ENCODE results near the gene MOCOS. TPM values are rescaled to one million over a fixed set of nuclear protein-coding genes. Genes with fewer than 3 reads are reported as not detected.
A peak's percentile ranks its signal among the peaks of the same experiment; 100 is the strongest.

The MOCOS gene
- total and polyA plus RNA-seq, 9 donors, result 5.4 to 35.5 (median 8.8) TPM

DNA sequence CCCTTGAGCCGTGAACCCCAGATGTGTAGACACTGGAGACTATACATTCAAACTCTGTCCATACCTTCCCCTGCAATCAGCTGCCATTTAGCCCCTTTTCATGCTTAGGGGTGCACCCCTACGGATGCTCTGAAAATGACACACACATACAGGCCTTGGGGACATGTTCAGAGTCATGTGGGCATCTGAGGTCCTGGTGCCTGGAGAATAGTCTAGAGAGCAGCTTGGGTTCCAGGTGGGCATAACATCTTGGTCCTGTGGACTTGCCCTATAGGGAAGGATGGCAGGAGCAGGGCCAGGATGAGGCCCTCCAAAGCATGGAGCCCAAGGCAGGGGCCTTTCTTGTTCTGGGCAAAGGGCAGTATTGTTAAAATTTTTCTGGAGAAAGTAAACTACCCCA, 100.4 kb downstream of the MOCOS start:
- Histone ChIP-seq H3K9me3 (no peaks in the 10 kb centered on the region), H3K36me3 (no peaks in the 10 kb centered on the region), H3K27ac (no peak overlapping the region), H3K4me1 (ENCODE audit: insufficient read depth) (no peaks in the 10 kb centered on the region), H3K4me3 (no peak overlapping the region), H3K27me3 (no peaks in the 10 kb centered on the region)
- DNase-seq, result no peak
- 88 to 97% (median 92%) methylated on average over 2 of the region's 2 CpGs for WGBS, 3 donors
- TF ChIP-seq EP300 (IDR thresholded peaks at IDR 0.05), result no peak
- TF ChIP-seq CTCF (IDR thresholded peaks at IDR 0.05), result no peak
- no peak for TF ChIP-seq POLR2A (IDR thresholded peaks at IDR 0.05)
- intact Hi-C loops (cut with DNase I), result loop anchor here in 3 of 4 donors (10.0 kb wide), 2 partner anchors 83 to 273 kb away; no protein-coding TSS in a partner anchor

DNA sequence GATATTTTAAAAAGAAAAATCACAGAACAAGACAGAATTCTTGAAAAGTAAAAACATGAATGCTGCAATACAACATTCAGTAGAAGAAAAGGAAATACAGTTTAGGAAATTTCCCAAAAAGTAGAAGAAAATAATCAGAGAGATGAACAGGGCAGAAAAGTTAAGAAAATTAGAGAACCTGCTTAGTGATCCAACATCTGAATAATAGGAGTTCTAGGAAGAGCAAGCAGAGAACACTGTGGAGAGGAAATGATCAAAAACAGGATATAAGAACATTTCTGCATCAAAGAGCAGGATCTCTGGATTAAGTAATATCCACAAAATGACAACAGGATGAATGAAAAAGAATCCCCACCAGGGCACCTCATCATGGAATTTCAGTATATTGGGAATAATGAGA, 101.4 kb downstream of the MOCOS start:
- no peak overlapping the region for H3K27ac ChIP-seq
- no peaks in the 10 kb centered on the region for H3K9me3 ChIP-seq
- H3K4me3 ChIP-seq, result no peak overlapping the region
- no peaks in the 10 kb centered on the region for H3K27me3 ChIP-seq
- no peak for DNase-seq
- H3K4me1 ChIP-seq (ENCODE audit: insufficient read depth), result no peaks in the 10 kb centered on the region
- no peaks in the 10 kb centered on the region for H3K36me3 ChIP-seq
- no peak for TF ChIP-seq CTCF (IDR thresholded peaks at IDR 0.05)
- TF ChIP-seq EP300 (IDR thresholded peaks at IDR 0.05), result no peak
- no peak for TF ChIP-seq POLR2A (IDR thresholded peaks at IDR 0.05)
- intact Hi-C loops (cut with DNase I), result loop anchor here in 3 of 4 donors (10.0 kb wide), 2 partner anchors 84 to 274 kb away; no protein-coding TSS in a partner anchor

DNA sequence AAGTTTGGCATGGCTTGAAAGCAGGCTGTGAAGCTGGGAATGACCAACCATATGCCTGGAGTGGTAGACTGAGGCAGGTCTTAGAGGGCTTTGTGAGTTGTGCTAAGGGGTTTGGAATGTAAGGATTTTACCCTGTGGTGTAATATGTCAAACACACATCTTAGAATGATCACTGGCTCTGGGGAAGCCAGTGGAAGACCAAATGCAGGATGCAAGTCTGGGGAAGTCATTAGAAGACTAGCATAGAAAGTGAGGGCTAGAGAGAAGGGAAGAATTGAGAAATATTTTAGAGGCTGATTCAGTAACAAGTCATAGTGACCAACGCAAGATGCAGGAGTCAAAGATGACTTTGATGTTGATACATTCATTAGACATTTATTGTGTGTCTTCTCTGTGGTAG, 106.7 kb downstream of the MOCOS start:
- H3K36me3 ChIP-seq, result no peaks in the 10 kb centered on the region
- no peak for DNase-seq
- intact Hi-C loops (cut with DNase I), result loop anchor here in 3 of 4 donors (10.0 kb wide), 6 partner anchors 151 to 521 kb away; no protein-coding TSS in a partner anchor
- no peak for TF ChIP-seq POLR2A (IDR thresholded peaks at IDR 0.05)
- no peaks in the 10 kb centered on the region for H3K27me3 ChIP-seq
- H3K9me3 ChIP-seq, result no peaks in the 10 kb centered on the region
- no peak overlapping the region for H3K27ac ChIP-seq
- no peak overlapping the region for H3K4me3 ChIP-seq
- WGBS, 3 donors, result 69 to 77% (median 74%) methylated on average over 1 of the region's 1 CpG
- H3K4me1 ChIP-seq (ENCODE audit: insufficient read depth), result no peaks in the 10 kb centered on the region

DNA sequence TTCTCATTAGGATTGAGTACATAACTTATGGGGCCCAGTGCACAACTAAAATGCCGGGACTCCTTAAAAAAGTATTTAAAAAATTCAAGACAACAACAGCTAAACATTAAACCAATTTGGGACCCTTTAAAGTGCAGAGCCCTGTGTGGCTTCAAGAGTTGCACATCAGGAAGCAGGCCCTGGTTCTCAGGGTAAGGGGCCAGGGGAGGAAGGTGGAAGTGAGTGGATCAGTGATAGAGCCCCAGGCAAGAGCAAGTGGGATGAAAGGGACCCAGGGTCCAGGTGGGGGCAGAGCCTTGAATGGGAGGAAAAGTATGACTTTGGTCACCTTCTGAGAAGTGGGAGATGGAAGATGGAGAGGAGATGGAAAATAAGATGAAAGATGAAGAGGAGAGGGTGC, 107.9 kb downstream of the MOCOS start:
- no peak for DNase-seq
- Histone ChIP-seq H3K4me3 (no peak overlapping the region), H3K4me1 (ENCODE audit: insufficient read depth) (no peaks in the 10 kb centered on the region), H3K27me3 (no peaks in the 10 kb centered on the region), H3K36me3 (no peaks in the 10 kb centered on the region), H3K27ac (no peak overlapping the region), H3K9me3 (no peaks in the 10 kb centered on the region)
- WGBS, 3 donors, result 57 to 74% (median 60%) methylated on average over 1 of the region's 1 CpG
- intact Hi-C loops (cut with DNase I), result loop anchor here (5.0 to 10.0 kb wide), 7 partner anchors 150 to 520 kb away; no protein-coding TSS in a partner anchor
- TF ChIP-seq EP300 (IDR thresholded peaks at IDR 0.05), result no peak
- no peak for TF ChIP-seq CTCF (IDR thresholded peaks at IDR 0.05)
- no peak for TF ChIP-seq POLR2A (IDR thresholded peaks at IDR 0.05)

DNA sequence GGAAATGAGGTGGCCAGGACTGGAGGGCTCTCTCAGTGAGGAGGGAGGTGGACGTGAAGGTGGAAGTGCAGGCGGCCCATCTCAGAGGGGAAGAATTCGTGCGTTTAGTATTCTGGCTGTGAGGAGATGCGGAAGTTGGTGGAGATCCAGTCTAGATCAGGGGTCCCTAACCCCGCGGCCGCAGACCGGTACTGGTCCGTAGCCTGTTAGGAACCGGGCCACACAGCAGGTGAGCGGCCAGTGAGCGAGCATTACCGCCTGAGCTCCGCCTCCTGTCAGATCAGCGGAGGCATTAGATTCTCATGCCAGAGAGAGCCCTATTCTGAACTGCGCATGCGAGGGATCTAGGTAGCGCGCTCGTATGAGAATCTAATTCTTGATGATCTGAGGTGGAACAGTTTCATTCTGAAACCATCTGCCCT, 108.6 kb downstream of the MOCOS start:
- Histone ChIP-seq H3K4me3 (peak overlapping the region; percentile 47), H3K27ac (no peak overlapping the region), H3K27me3 (no peaks in the 10 kb centered on the region), H3K9me3 (no peaks in the 10 kb centered on the region), H3K4me1 (ENCODE audit: insufficient read depth) (no peaks in the 10 kb centered on the region), H3K36me3 (no peaks in the 10 kb centered on the region)
- TF ChIP-seq POLR2A (IDR thresholded peaks at IDR 0.05), result no peak
- no peak for TF ChIP-seq CTCF (IDR thresholded peaks at IDR 0.05)
- TF ChIP-seq EP300 (IDR thresholded peaks at IDR 0.05), result no peak
- intact Hi-C loops (cut with DNase I), result loop anchor here (2.0 to 10.0 kb wide), 9 partner anchors 149 to 519 kb away; no protein-coding TSS in a partner anchor
- DNase-seq, result peak in 1 of 5 donors; percentile 42
- 25 to 36% (median 26%) methylated on average over 21 of the region's 21 CpGs for WGBS, 3 donors

All from ovary (tissue), 9 donors.